Loucy (cell line): Measurements from ENCODE around the gene RERG.

Source experiments
- H2AFZ ChIP-seq: fragments of 200-600 bp; sonication (generic); 2 replicates; pipeline ENCODE4 v1.6.0; 2016; ENCODE audit warnings: antibody characterized with exemption, mild to moderate bottlenecking, low read length, moderate library complexity
- H3F3A ChIP-seq: fragments of 200-600 bp; 2 replicates; pipeline ENCODE4 v1.6.0; 2016; ENCODE audit warnings: antibody characterized with exemption, low read depth, mild to moderate bottlenecking
- H3K27me3 ChIP-seq: fragments of 200-600 bp; sonication (generic); 2 replicates; pipeline ENCODE4 v1.6.1; 2014; ENCODE audit warnings: low read length, mild to moderate bottlenecking; ENCODE audit not compliant: insufficient read depth, poor library complexity, severe bottlenecking
- H3K36me3 ChIP-seq: fragments of 200-600 bp; sonication (generic); 2 replicates; pipeline ENCODE4 v1.6.1; 2016; ENCODE audit warnings: low read length; ENCODE audit not compliant: insufficient read depth
- H3K4me1 ChIP-seq: fragments of 200-600 bp; sonication (generic); 2 replicates; pipeline ENCODE4 v1.5.1; 2014; ENCODE audit warnings: low read length, mild to moderate bottlenecking; ENCODE audit not compliant: insufficient read depth, poor library complexity, severe bottlenecking
- H3K4me2 ChIP-seq: fragments of 200-600 bp; sonication (generic); 2 replicates; pipeline ENCODE4 v1.6.0; 2014; ENCODE audit warnings: antibody characterized with exemption, low read length, low read depth, mild to moderate bottlenecking; ENCODE audit not compliant: poor library complexity, severe bottlenecking
- H3K4me3 ChIP-seq: fragments of 200-600 bp; sonication (generic); 2 replicates; pipeline ENCODE4 v1.5.1; 2014; ENCODE audit warnings: low read length, mild to moderate bottlenecking, mixed read lengths; ENCODE audit not compliant: poor library complexity, severe bottlenecking
- H3K79me2 ChIP-seq: fragments of 200-600 bp; sonication (generic); 2 replicates; pipeline ENCODE4 v1.6.1; 2014; ENCODE audit warnings: low read length; ENCODE audit not compliant: insufficient read depth
- H3K9ac ChIP-seq: fragments of 200-600 bp; sonication (generic); 2 replicates; pipeline ENCODE4 v1.6.0; 2014; ENCODE audit warnings: mild to moderate bottlenecking, low read depth, low read length, moderate library complexity; ENCODE audit not compliant: poor library complexity, severe bottlenecking
- H3K9me2 ChIP-seq: fragments of 200-600 bp; sonication (generic); replicated peaks from 2 replicates; pipeline ENCODE4 v1.6.1; 2016; ENCODE audit warnings: low read depth, low read length, mixed read lengths
- H3K9me3 ChIP-seq: fragments of 200-600 bp; sonication (generic); 2 replicates; pipeline ENCODE4 v1.6.1; 2014; ENCODE audit warnings: mild to moderate bottlenecking, antibody characterized with exemption, low read length, low read depth; ENCODE audit not compliant: insufficient read depth
- H4K20me1 ChIP-seq: fragments of 200-600 bp; sonication (generic); 2 replicates; pipeline ENCODE4 v1.6.0; 2014; ENCODE audit warnings: antibody characterized with exemption, low read length, mild to moderate bottlenecking; ENCODE audit not compliant: insufficient read depth, poor library complexity, severe bottlenecking
- EZH2phosphoT487 ChIP-seq: fragments of 200-600 bp; IDR thresholded peaks from 2 replicates; pipeline ENCODE4 v1.6.1; 2018; ENCODE audit warnings: antibody characterized with exemption, mild to moderate bottlenecking, moderate library complexity, borderline replicate concordance
- TF ChIP-seq, protein P1 (sequence below): fragments of 200-600 bp; sonication (generic); conservative IDR thresholded peaks from 2 replicates; pipeline ENCODE4 v1.5.1; 2014; ENCODE audit warnings: mild to moderate bottlenecking, antibody characterized with exemption, low read length

Gene RERG

DNA sequence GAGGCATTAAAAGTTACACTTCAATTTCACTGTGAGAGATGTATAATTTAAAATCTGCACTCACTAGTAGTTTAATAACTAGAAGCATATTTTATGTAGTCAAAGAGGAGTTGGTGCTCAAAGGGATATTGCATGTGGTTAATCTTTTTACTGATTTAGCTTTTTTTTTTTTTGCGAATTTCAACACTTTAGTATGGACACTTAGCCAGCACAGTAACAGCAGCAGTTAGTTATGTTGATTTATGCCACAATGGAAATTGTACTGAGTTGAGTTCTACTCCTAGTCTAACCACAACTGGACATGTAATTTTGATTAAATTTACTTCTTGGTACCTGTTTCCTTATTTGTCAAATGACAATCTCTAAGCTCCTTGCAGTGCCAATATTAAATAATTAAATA, 104.2 kb downstream of the RERG start:
- H2AFZ ChIP-seq: no peak overlapping the region
- H3K36me3 ChIP-seq: no peaks in the 10 kb centered on the region
- H3F3A ChIP-seq: no peaks in the 10 kb centered on the region
- TF ChIP-seq EZH2phosphoT487: no peak
- TF ChIP-seq, protein P1, sequence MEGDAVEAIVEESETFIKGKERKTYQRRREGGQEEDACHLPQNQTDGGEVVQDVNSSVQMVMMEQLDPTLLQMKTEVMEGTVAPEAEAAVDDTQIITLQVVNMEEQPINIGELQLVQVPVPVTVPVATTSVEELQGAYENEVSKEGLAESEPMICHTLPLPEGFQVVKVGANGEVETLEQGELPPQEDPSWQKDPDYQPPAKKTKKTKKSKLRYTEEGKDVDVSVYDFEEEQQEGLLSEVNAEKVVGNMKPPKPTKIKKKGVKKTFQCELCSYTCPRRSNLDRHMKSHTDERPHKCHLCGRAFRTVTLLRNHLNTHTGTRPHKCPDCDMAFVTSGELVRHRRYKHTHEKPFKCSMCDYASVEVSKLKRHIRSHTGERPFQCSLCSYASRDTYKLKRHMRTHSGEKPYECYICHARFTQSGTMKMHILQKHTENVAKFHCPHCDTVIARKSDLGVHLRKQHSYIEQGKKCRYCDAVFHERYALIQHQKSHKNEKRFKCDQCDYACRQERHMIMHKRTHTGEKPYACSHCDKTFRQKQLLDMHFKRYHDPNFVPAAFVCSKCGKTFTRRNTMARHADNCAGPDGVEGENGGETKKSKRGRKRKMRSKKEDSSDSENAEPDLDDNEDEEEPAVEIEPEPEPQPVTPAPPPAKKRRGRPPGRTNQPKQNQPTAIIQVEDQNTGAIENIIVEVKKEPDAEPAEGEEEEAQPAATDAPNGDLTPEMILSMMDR: no peak
- no peak overlapping the region for H3K4me3 ChIP-seq
- H3K4me1 ChIP-seq: peaks cover 5% of the 10 kb centered on the region
- no peak overlapping the region for H3K9ac ChIP-seq
- no peak overlapping the region for H3K4me2 ChIP-seq
- no peaks in the 10 kb centered on the region for H3K9me2 ChIP-seq
- H4K20me1 ChIP-seq: no peaks in the 10 kb centered on the region
- no peaks in the 10 kb centered on the region for H3K27me3 ChIP-seq
- H3K79me2 ChIP-seq: no peaks in the 10 kb centered on the region
- no peaks in the 10 kb centered on the region for H3K9me3 ChIP-seq

DNA sequence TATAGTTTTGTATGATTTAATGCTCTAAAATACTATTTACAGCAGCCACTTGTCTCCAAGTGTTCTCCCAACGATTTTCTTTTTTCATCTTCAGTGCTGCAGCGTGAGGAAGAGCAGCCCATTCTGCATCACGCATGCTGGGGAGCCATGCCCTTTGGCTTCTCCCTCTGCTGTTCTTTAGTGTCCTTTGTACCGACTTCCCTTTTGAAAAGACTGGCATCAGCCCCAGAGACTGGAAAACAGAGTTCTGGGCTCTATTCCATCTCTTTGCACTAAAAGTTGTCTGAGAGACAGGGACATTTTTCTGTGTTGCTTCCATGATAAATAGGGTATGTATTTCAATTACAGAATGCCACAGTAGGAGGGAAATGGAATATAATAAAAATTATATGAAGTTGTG, 105.1 kb downstream of the RERG start:
- no peaks in the 10 kb centered on the region for H3F3A ChIP-seq
- peaks cover 5% of the 10 kb centered on the region for H3K4me1 ChIP-seq
- no peaks in the 10 kb centered on the region for H3K9me3 ChIP-seq
- H3K4me2 ChIP-seq: no peak overlapping the region
- no peaks in the 10 kb centered on the region for H3K27me3 ChIP-seq
- H3K4me3 ChIP-seq: no peak overlapping the region
- no peaks in the 10 kb centered on the region for H3K36me3 ChIP-seq
- H3K79me2 ChIP-seq: no peaks in the 10 kb centered on the region
- H3K9ac ChIP-seq: no peak overlapping the region
- TF ChIP-seq, protein P1: no peak
- TF ChIP-seq EZH2phosphoT487: no peak
- no peak overlapping the region for H2AFZ ChIP-seq
- H3K9me2 ChIP-seq: no peaks in the 10 kb centered on the region
- H4K20me1 ChIP-seq: no peaks in the 10 kb centered on the region

GRCh38 chr12:15115434-15115833, 105.8 kb downstream of the RERG start:
- Histone ChIP-seq H3K4me3 (no peak overlapping the region), H3F3A (no peaks in the 10 kb centered on the region), H3K4me2 (no peak overlapping the region), H3K27me3 (no peaks in the 10 kb centered on the region), H3K9ac (no peak overlapping the region), H4K20me1 (no peaks in the 10 kb centered on the region), H3K79me2 (no peaks in the 10 kb centered on the region), H3K9me2 (no peaks in the 10 kb centered on the region), H2AFZ (no peak overlapping the region), H3K4me1 (peaks cover under 1% of the 10 kb centered on the region), H3K36me3 (no peaks in the 10 kb centered on the region), H3K9me3 (no peaks in the 10 kb centered on the region)
- TF ChIP-seq EZH2phosphoT487: no peak
- TF ChIP-seq, protein P1: no peak
